ENCODE results near the gene MMP24. TPM values are rescaled to one million over a fixed set of nuclear protein-coding genes. Genes with fewer than 3 reads are reported as not detected.
"Not testable (repeated sequence)": the region's sequence is repeated elsewhere in the genome, so short reads cannot be mapped to it uniquely, and the experiment has no call there.

The MMP24 gene
- under 1 TPM; 0.52 to 0.88 TPM for total RNA-seq
- long read RNA-seq, donor 1, partial matches to known transcripts = 0 of 19 reads
- long read RNA-seq, donor 1, other reads (novel, unspliced or antisense) = 19 of 19 reads
- long read RNA-seq, donor 2, partial matches to known transcripts = 0 of 29 reads
- long read RNA-seq, donor 2, other reads (novel, unspliced or antisense) = 29 of 29 reads

DNA sequence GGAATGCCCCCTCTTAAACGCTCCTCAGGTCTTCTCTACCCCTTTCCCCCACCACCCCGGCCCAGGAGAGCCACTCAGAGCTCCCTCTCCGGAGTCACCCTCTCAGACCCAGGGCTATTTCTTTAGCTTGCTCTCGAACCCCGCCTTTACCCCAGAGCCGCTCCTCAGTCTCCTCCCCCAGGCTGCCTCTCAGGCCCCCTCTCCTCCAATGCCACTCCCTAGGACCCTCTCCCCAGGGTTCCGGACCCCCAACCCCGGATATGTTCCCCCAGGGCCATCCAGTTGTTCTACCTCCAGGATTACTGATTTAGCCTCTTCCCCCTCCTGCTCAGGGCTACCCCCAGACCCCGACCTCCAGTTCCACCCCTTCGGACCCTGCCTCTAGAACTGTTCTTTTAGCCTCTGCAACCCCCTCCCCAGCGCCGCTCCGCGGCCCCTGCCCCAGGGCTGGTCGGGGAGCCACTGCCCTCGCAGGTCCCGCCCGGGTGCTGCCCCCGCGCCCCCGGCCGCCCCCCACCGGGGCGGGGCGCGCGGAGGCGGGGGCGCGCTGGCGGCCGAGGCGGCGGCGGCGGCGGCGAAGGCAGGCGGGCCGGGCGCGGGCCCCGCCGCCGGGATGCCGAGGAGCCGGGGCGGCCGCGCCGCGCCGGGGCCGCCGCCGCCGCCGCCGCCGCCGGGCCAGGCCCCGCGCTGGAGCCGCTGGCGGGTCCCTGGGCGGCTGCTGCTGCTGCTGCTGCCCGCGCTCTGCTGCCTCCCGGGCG, at the start of gene MMP24:
TSS of gene MMP24 (plus strand) at position 565 of the 758 bp plus-strand sequence. CDS start at position 614, 49 bp downstream.
- intact Hi-C loops (cut with DNase I) = no loop called here
- DNase-seq (ENCODE audit: low spot score) = no peak

DNA sequence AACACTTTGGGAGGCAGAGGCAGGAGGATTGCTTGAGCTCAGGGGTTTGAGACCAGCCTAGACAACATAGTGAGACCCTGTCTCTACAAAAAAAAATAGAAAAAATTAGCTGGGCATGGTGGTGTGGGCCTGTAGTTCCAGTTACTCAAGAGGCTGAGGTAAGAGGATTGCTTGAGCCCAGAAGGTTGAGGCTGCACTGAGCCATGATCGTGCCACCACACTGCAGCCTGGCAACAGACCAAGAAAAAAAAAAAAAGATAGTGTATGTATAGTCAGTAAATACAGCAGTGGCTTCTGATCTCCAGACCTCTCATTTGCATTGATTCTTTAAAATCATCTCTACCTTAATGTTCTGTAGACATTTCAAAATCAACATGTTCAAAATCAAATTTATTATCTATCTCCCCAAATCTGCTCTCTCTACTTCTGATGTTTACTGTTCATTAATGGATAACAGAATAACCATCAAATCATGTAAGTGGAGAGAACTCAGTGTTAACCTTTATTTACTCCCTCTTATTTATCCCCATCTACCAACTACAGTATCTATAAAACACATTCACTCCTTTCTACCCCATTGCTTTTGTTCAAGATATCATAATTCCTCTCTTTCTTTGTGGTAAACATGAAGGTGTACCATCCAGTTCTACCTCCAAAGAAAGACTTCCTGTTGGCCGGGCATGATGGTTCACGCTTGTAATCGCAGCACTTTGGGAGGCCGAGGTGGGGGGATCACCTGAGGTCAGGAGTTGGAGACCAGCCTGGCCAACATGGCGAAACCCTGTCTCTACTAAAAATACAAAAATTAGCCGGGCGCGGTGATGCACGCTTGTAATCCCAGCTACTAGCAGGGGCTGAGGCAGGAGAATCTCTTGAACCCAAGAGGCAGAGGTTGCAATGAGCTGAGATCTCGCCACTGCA, 46.9 kb upstream of the MMP24 start:
- DNase-seq (ENCODE audit: low spot score) = no peak

DNA sequence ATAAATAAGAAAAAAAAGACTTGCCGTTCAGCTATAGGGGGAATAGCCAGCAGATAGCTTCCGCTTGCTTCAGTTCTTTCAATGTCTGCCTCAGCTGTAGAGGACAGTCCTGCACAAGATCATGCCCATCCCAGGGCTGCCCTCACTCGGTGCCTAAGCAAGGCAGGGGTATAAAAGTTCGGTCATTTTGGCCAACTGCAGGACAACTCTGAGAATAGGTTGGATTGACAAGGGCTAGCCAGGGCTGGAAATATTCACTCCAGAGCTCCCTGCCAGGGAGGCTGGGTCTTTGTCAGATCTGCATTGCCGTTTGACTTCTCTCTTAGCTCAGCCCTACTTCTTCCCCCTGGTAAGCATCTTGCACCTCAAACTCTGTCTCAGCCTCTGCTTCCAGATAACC, 46.2 kb upstream of the MMP24 start:
- intact Hi-C loops (cut with DNase I) = no loop called here
- DNase-seq (ENCODE audit: low spot score) = no peak

More for the DNA sequence above, 46.9 kb upstream of the MMP24 start:
- intact Hi-C loops (cut with DNase I) = no loop called here

DNA sequence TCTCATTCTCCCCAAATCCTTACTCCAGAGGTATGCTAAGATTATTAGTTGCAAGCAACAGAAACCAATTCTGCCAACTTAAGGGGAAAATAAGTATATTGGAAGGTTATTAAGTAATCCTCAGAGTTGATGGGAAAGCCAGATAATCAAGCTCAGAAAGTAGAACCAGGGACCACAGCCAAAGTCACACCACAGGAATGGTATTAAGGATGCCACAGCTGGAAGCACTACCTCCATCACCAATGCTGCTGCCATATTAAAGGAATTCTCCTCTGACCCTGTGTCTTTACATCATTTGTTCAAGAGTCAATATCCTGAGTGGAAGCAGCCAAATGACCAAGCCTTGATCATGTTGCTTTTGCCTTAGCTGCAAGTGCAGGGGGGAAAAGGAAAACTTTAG, 44.8 kb upstream of the MMP24 start:
- DNase-seq (ENCODE audit: low spot score) = no peak
- intact Hi-C loops (cut with DNase I) = no loop called here

DNA sequence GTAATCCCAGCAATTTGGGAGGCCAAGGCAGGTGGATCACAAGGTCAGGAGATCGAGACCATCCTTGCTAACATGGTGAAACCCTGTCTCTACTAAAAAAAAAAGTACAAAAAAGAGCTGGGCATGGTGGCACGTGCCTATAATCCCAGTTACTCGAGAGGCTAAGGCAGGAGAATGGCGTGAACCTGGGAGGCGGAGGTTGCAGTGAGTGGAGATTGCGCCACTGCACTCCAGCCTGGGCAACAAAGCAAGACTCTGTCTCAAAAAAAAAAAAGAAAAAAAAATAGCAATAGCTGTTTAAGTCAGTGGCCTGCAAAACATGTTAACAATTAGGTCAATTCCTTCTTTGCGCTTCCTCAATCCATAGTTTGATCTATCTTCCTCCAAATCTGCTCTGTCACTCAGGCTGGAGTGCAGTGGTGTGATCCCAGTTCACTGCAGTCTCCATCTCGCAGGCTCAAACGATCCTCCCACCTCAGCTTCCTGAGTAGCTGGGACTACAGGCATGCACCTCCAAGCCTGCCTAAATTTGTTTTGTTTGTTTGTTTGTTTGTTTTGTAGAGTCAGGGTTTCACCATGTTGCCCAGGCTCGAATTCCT, 39.7 kb upstream of the MMP24 start:
- DNase-seq (ENCODE audit: low spot score); intact Hi-C loops (cut with DNase I): not testable (repeated sequence)

DNA sequence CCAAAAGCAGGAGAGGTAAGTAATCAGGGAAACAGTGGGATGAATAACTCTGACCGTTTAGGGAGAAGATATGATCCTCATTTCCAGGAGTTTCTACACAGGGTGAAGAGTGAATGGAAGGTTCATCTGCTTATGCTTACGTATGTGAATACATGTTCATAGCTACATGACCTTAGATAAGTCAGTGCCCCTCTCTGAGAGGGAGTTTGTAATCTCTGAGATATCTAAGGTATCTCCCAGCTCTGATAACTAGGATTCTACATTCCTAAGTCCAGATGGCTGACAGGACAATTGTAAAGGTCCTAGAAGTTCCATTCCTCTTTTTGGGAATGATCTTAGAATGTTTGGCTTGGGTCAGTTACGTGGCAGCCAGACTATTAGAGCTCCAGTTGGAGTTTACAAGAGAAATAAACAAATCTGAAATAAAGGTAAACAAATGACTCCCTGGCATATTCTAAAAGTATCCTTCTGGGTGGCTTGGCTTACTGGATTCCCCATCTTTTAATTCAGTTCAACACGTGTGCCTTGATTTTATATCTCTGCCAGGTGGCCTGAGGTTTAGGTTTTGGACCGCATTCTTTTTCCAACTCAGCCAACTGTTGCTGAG, 38.8 kb upstream of the MMP24 start:
- intact Hi-C loops (cut with DNase I) = no loop called here
- DNase-seq (ENCODE audit: low spot score) = no peak

DNA sequence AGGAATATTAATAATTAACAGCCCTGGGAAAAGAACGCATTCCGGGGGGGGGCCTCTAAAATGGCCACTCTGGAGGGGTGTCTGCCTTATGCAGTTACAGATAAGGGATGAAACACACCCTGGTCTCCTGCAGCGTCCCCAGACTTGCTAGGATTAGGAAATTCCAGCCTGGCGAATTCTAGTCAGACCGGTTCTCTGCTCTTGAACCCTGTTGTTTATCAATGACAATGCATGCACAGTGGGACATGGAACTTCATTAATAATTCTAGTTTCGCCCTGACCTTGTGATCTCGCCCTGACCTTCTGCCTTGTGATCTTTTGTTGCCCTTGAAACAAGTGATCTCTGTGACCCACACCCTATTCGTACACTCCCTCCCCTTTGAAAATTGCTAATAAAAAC, 37.3 kb upstream of the MMP24 start:
- intact Hi-C loops (cut with DNase I); DNase-seq (ENCODE audit: low spot score): not testable (repeated sequence)

DNA sequence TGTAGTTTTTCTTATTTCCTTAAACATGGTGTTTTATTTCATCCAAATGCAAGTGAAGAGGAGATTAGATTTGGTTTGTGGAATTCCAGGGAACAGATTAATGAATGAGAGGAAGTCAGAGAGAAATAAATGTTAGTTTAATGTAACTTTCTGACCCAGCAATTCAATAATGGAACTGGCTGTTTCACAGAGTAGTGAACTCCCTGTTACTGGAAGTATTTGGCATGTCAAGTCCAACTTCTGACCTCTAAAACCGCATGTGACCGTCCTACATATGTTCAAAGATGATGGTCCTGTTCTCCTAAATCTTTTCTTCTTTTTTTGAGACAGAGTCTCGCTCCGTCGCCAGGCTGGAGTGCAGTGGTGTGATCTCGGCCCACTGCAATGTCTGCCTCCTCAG, 35.9 kb upstream of the MMP24 start:
- intact Hi-C loops (cut with DNase I) = no loop called here
- no peak for DNase-seq (ENCODE audit: low spot score)

DNA sequence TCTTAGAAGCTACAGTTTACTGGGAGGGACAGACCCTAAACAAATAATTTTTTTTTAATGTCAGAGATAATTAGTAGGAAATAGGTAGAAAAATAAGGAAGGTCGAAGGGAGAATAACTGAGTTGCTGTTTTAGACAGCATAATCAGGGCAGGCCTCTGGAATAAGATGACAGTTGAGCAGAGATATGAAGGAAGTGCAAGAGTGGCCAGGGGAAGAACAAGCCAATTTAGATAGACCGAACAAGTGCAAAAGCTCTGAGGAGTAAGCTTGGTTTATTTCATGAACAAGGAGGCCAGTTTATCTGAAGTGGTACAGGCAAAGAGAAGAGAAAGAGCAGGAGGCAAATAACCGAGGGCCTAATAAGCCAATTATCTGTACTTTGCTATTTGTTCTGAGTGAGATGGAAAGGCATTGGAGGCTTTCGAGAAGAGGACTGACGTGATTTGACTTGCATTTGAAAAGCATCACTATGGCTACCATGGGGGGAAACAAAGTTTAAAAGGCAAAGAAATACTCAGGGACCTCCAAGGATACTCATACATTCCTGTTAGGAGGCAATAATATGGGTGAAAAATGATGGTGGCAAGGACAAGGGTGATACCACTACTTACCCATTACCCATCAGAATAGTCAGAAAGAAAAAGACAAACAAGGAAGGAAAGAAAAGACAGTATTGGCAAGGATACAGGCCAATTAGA, 34.9 kb upstream of the MMP24 start:
- DNase-seq (ENCODE audit: low spot score) = no peak
- intact Hi-C loops (cut with DNase I) = no loop called here

DNA sequence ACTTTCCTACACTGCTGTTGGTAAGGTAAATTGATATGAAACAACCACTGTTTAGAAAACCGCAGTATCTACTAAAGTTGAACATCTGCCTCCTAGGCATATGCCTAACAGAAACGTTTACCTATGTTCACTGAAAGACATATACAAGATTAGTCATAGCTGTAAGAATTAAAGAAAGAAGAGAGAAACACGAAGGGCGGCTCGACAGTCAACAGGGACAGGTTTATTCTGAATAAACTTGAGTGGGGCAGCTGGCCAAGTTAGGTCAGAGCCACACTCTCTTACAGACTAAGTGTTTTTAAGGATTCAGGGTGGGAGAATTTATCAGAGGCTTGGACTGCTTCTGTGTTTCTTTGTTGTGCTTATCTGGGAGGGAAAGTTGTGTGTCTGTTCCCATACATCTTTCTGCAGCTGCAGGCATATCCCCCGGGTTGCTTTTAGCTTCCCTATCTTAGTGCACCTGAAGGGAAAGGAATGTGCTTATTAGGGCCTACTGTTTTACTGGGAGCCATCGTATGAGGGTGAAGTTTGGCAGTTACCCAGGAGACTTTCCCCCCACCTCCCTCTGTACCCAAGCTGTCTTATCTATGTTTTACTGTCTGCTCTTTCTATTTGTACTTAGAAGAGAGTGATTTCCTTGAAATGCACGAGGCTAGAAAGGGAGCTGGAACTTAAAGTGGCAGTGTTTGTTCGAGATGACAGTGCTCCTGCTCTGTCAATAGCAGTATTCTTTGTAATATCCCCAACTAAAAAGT, 34.2 kb upstream of the MMP24 start:
- intact Hi-C loops (cut with DNase I) = no loop called here
- no peak for DNase-seq (ENCODE audit: low spot score)

DNA sequence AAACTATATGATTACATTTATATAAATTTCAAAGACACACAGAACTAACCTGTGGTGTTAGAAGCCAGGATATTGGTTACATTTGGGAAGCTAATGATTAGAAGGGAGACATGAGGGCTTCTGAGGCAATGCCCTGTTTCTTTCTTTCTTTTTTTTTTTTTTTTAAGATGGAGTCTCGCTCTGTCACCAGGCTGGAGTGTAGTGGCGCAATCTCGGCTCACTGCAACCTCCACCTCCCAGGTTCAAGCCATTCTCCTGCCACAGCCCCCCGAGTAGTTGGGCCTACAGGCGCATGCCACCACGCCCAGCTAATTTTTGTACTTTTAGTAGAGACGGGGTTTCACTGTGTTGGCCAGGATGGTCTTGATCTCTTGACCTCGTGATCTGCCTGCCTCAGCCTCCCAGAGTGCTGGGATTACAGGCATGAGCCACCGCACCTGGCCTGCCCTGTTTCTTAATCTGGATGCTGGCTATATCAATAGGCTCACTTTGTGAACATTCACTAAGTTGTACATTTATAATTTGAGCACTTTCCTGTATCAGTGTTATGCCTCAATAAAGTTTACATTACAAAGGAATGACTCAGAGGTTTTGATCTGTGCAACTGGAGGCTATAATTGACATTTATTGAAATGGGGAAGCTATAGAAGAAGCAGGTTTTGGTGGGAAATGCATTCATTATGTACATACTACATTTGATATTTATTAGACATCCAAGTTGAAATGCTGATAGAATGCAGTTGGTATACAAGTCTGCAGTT, 33.3 kb upstream of the MMP24 start:
- intact Hi-C loops (cut with DNase I); DNase-seq (ENCODE audit: low spot score): not testable (repeated sequence)

DNA sequence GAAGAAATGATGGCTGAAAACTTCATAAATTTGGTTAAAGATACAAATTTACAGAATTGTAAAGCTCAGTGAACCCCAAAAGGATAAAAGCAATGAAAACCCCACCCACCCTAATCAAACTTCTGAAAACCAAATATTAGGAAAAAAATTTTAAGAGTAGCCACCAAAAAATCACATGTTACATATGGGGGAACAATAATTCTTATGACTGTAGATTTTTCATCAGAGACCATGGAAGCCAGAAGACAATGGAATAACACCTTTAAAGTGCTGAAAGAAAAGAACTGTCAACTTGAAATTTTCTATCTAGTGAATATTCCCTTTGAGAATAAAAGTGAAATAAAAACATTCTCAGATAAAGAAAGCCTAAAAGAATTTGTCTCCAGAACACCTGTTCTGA, 30.2 kb upstream of the MMP24 start:
- DNase-seq (ENCODE audit: low spot score) = no peak
- intact Hi-C loops (cut with DNase I) = no loop called here

DNA sequence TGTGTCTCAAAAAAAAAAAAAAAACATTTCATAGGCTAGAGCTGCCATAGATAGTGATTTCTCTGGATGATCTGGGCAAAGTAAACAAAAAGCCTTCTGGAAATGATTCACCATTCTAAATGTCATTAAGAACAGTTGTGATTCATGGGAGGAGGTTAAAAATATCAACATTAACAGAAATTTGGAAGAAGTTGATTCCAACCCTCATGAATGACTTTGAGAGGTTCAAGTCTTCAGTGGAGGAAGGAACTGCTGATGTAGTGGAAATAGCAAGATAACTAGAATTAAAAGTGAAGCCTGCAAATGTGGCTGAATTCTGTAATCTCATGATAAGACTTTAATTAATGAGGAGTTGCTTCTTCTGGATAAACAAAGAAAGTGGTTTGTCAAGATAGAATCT, 26.8 kb upstream of the MMP24 start:
- no peak for DNase-seq (ENCODE audit: low spot score)
- intact Hi-C loops (cut with DNase I) = loop anchor here (10.0 kb wide), 2 partner anchors 105 to 325 kb away; partner anchors contain the start of genes ACSS2 (in 1 of the 2), GGT7 (in 1 of the 2) and TRPC4AP (in 1 of the 2)

DNA sequence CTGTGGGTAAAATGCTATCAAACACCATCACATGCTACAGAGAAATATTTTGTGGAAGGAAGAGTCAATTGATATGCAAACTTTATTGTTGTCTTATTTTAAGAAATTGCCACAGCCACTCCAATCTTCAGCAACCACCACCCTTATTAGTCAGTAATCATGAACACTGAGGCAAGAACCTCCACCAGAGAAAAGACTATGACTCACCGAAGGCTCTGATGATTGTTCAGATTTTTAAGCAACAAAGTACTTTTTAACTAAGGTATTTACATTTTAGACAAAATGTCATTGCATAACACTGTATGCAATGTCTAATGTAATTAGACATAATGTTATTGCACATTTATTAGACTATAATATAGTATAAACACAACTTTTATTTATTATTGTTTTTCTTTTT, 26.2 kb upstream of the MMP24 start:
- intact Hi-C loops (cut with DNase I) = loop anchor here (10.0 kb wide), 2 partner anchors 105 to 325 kb away; partner anchors contain the start of genes ACSS2 (in 1 of the 2), GGT7 (in 1 of the 2) and TRPC4AP (in 1 of the 2)

DNA sequence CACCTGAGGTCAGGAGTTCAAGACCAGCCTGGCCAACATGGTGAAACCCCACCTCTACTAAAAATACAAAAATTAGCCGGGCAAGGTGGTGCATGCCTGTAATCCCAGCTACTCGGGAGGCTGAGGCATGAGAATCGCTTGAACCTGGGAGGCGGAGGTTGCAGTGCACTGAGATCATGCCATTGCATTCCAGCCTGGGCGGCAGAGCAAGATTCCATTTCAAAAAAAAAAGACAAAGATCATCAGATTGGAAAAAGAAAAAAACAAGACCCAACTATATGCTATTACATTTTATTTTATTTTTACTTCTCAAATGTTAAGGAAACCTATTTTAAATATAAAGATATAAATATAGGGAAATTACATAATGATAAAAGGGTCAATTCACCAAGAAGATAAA, 25.0 kb upstream of the MMP24 start:
- intact Hi-C loops (cut with DNase I) = loop anchor here (10.0 kb wide), 2 partner anchors 107 to 327 kb away; partner anchors contain the start of genes ACSS2 (in 1 of the 2), GGT7 (in 1 of the 2) and TRPC4AP (in 1 of the 2)
- DNase-seq (ENCODE audit: low spot score) = not testable (repeated sequence)

More for the DNA sequence above, 26.2 kb upstream of the MMP24 start:
- DNase-seq (ENCODE audit: low spot score) = no peak

DNA sequence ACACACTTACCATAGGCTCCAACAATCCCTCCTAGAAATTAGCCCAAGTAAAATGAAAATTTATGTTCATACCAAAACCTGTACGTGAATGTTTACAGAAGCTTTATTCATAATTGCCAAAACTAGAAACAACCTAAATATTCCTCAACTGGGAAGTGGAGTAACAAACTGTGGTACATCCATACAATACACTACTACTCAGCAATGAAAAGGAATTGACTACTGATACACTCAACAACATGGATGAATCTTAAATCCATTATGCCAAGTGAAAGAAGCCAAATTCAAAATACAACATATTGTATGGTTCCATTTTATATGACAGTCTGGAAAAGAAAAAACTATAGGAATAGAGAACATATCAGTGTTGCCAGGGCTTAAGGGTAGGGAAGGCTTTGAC, 19.7 kb upstream of the MMP24 start:
- intact Hi-C loops (cut with DNase I) = loop anchor here (5.0 to 10.0 kb wide), 3 partner anchors 112 to 332 kb away; partner anchors contain the start of genes TRPC4AP (in 2 of the 2), ACSS2 (in 1 of the 2) and GGT7 (in 1 of the 2)
- no peak for DNase-seq (ENCODE audit: low spot score)
